H1 (cell line): ENCODE data around the gene SEC31A. TPM values are rescaled to one million over a fixed set of nuclear protein-coding genes. Genes with fewer than 3 reads are reported as not detected.

Source experiments
- NRF1 ChIP-seq: IDR thresholded peaks from 2 replicates; pipeline ENCODE4 v1.6.1; 2011; ENCODE audit warnings: mild to moderate bottlenecking, low read depth, low read length, improper control_type of control experiment
- polyA plus RNA-seq, 7 experiments: library from polyadenylated mRNA; depleted of rRNA in 3 of 7; stranded (reverse) in 5 of 7; unstranded in 2 of 7; fragments of >200 nt in 5 of 7; fragments of 200-250 nt in 2 of 7; gene quantifications; 1 replicate in 5 of 7; 2 replicates in 1 of 7; 4 replicates in 1 of 7; pipeline versions ENCODE4 v1.2.1 to v1.2.3, GENCODE V29; 2011 to 2013; ENCODE audit warnings: missing spikeins in 2 of 7, mixed read lengths in 2 of 7
- total RNA-seq: library from RNA; stranded (reverse); fragmentation: NEBNext Ultra II Directional; extraction: Animal tissue kit (Norgen Biotek cat#: 25700); gene quantifications from 2 replicates; pipeline ENCODE4 v1.2.1, GENCODE V29; 2021

SEC31A gene
- total and polyA plus RNA-seq, 2 of the 8 experiments (the other 6 are each of a cell fraction or from before 2014, with no cell fraction given): 112 to 125 TPM

DNA sequence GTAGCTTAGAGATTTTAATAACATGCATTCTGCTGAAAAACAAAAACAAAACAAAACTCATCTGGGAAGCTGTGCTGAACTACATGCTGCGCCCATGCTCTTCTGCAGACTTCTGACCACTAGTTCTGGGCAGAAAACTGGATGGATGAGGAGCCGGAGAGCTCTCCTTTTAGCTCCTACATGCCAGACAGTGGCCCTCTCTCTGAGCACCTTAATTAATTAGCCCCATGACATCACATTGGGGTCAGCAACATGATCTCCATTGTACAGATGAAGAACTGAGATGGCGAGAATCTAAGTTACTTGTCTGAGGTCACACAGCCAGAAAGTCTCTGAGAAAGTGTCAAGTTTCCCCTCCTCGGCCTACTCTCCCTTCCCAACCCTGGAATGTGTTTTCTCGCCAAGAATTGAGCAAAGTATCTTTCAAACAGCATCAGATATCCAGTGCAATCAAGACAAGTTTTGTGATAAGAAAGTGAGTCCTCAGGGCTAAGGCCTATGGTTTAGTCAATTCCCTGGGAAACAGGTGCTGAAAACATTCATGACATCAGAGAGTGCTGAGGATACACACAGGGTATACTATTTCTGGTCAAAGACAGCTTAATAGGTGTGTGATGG lies 113.9 kb downstream of the SEC31A start (continued):
- TF ChIP-seq NRF1: no peak
- TF ChIP-seq, all 59 proteins: peak for 0
